ENCODE data around the gene PIP5K1B.
"Not testable (repeated sequence)": the region's sequence is repeated elsewhere in the genome, so short reads cannot be mapped to it uniquely, and the experiment has no call there.

PIP5K1B gene

GRCh38 chr9:69040646-69041045, 335.6 kb downstream of the PIP5K1B start:
- DNase-seq, result no peak

- DNase-seq, result no peak
Measured at GRCh38 chr9:69044240-69045219, 339.5 kb downstream of the PIP5K1B start.

- no peak for DNase-seq
Measured at GRCh38 chr9:69045821-69046220, 340.8 kb downstream of the PIP5K1B start.

- no peak for DNase-seq
Measured at GRCh38 chr9:69046723-69047122, 341.7 kb downstream of the PIP5K1B start.

GRCh38 chr9:69047371-69047770, 342.3 kb downstream of the PIP5K1B start:
- DNase-seq, result no peak

GRCh38 chr9:69049094-69049493, 344.1 kb downstream of the PIP5K1B start:
- no peak for DNase-seq

- not testable (repeated sequence) for DNase-seq
Measured at GRCh38 chr9:69050936-69051335, 345.9 kb downstream of the PIP5K1B start.

- no peak for DNase-seq
Measured at GRCh38 chr9:69054989-69055388, 349.9 kb downstream of the PIP5K1B start.

- no peak for DNase-seq
Measured at GRCh38 chr9:69056191-69056815, 351.3 kb downstream of the PIP5K1B start.

- DNase-seq, result no peak
Measured at GRCh38 chr9:69058101-69058500, 353.1 kb downstream of the PIP5K1B start.
